HepG2 (cell line): ENCODE results near the gene NDRG3. TPM values are rescaled to one million over a fixed set of nuclear protein-coding genes. Genes with fewer than 3 reads are reported as not detected.
A peak's percentile ranks its signal among the peaks of the same experiment; 100 is the strongest.

Experiments used
- ARHGAP35 ChIP-seq: sonication (generic); formaldehyde crosslinking; IDR thresholded peaks from 2 replicates; pipeline ENCODE4 v1.9.0; 2022; ENCODE audit warnings: mild to moderate bottlenecking, inconsistent platforms, moderate library complexity, missing genetic modification reagents, borderline replicate concordance
- CCDC6 ChIP-seq: sonication (generic); formaldehyde crosslinking; IDR thresholded peaks from 2 replicates; pipeline ENCODE4 v1.8.1; 2022; ENCODE audit warnings: mild to moderate bottlenecking, missing genetic modification reagents, moderate library complexity
- CEBPB ChIP-seq: IDR thresholded peaks from 2 replicates; pipeline ENCODE4 v1.6.1; 2011; ENCODE audit warnings: low read depth, low read length, improper control_type of control experiment, borderline replicate concordance
- FOXA3 ChIP-seq: IDR thresholded peaks from 2 replicates; pipeline ENCODE4 v1.6.1; 2016; ENCODE audit warnings: missing genetic modification reagents, missing compliant biosample characterization
- GZF1 ChIP-seq: sonication (generic); formaldehyde crosslinking; IDR thresholded peaks from 2 replicates; pipeline ENCODE4 v1.5.1; 2020; ENCODE audit warnings: mild to moderate bottlenecking, missing genetic modification reagents
- IKZF4 ChIP-seq: sonication (generic); formaldehyde crosslinking; IDR thresholded peaks from 2 replicates; pipeline ENCODE4 v1.5.1; 2020; ENCODE audit warnings: borderline replicate concordance, mild to moderate bottlenecking, low read depth, missing genetic modification reagents; ENCODE audit errors: not compliant biosample characterization
- IRF2 ChIP-seq: IDR thresholded peaks from 2 replicates; pipeline ENCODE4 v1.6.1; 2018; ENCODE audit warnings: missing genetic modification reagents, missing compliant biosample characterization
- JUNB ChIP-seq: sonication (generic); formaldehyde crosslinking; IDR thresholded peaks from 2 replicates; pipeline ENCODE4 v1.8.0; 2022; ENCODE audit warnings: missing genetic modification reagents, mild to moderate bottlenecking, borderline replicate concordance
- KDM5A ChIP-seq: fragments of 200-600 bp; sonication (generic); IDR thresholded peaks from 2 replicates; pipeline ENCODE4 v1.7.0; 2018; ENCODE audit warnings: antibody characterized with exemption, mild to moderate bottlenecking, low read length, borderline replicate concordance
- NFATC3 ChIP-seq: sonication (generic); formaldehyde crosslinking; IDR thresholded peaks from 2 replicates; pipeline ENCODE4 v1.5.1; 2020; ENCODE audit warnings: mild to moderate bottlenecking, missing genetic modification reagents
- RBM39 ChIP-seq: fragments of 200-400 bp; formaldehyde crosslinking; IDR thresholded peaks from one replicate; pipeline ENCODE4 v1.6.1; 2018; ENCODE audit warnings: antibody characterized with exemption, mild to moderate bottlenecking, low read depth, low read length; ENCODE audit not compliant: poor library complexity, severe bottlenecking
- RNF2 ChIP-seq: fragments of 450-650 bp; conservative IDR thresholded peaks from 2 replicates; pipeline ENCODE4 v1.6.1; 2016; ENCODE audit warnings: low read depth
- SMAD9 ChIP-seq: sonication (generic); formaldehyde crosslinking; IDR thresholded peaks from 2 replicates; pipeline ENCODE4 v1.5.1; 2020; ENCODE audit warnings: mild to moderate bottlenecking, missing genetic modification reagents
- ZNF12 ChIP-seq: sonication (generic); formaldehyde crosslinking; IDR thresholded peaks from 2 replicates; pipeline ENCODE4 v1.5.0; 2020; ENCODE audit warnings: missing genetic modification reagents
- ZNF24 ChIP-seq: fragments of 450-650 bp; IDR thresholded peaks from 2 replicates; pipeline ENCODE4 v1.6.1; 2017; ENCODE audit warnings: antibody characterized with exemption, mild to moderate bottlenecking
- ZNF260 ChIP-seq: sonication (generic); formaldehyde crosslinking; IDR thresholded peaks from 2 replicates; pipeline ENCODE4 v1.4.0; 2020; ENCODE audit warnings: missing genetic modification reagents, low read depth, mild to moderate bottlenecking, borderline replicate concordance
- ZNF343 ChIP-seq: sonication (generic); formaldehyde crosslinking; IDR thresholded peaks from 2 replicates; pipeline ENCODE4 v1.4.0; 2020; ENCODE audit warnings: mild to moderate bottlenecking, missing genetic modification reagents
- ZNF430 ChIP-seq: sonication (generic); formaldehyde crosslinking; IDR thresholded peaks from 2 replicates; pipeline ENCODE4 v1.9.0; 2021; ENCODE audit warnings: mild to moderate bottlenecking, missing genetic modification reagents
- ZNF441 ChIP-seq: sonication (generic); formaldehyde crosslinking; IDR thresholded peaks from 2 replicates; pipeline ENCODE4 v1.7.0; 2021; ENCODE audit warnings: missing genetic modification reagents, borderline replicate concordance
- ZNF879 ChIP-seq: sonication (generic); formaldehyde crosslinking; IDR thresholded peaks from 2 replicates; pipeline ENCODE4 v1.8.1; 2023; ENCODE audit warnings: missing genetic modification reagents
- polyA plus RNA-seq, 8 experiments: library from polyadenylated mRNA; depleted of rRNA in 3 of 8; stranded (reverse) in 7 of 8; unstranded in 1 of 8; fragments of >200 nt; fragmentation: Illumina TruSeq in 4 of 8; extraction: Trizol in 4 of 8; gene quantifications; 2 replicates each; pipeline versions ENCODE4 v1.2.1 to v1.2.3, GENCODE V29; 2011 to 2016; ENCODE audit warnings: low read depth in 4 of 8, missing spikeins in 1 of 8, mixed read lengths in 1 of 8; ENCODE audit not compliant: insufficient read depth in 1 of 8
- total RNA-seq, 5 experiments: library from RNA; depleted of rRNA; stranded (reverse); fragments of >200 nt; fragmentation: Illumina TruSeq; extraction: Trizol; gene quantifications; 2 replicates each; pipeline ENCODE4 v1.2.3, GENCODE V29; 2016; ENCODE audit warnings: low read depth in 1 of 5
- TF ChIP-seq, protein P1 (sequence below): sonication (generic); formaldehyde crosslinking; IDR thresholded peaks from 2 replicates; pipeline ENCODE4 v1.8.1; 2023; ENCODE audit warnings: missing genetic modification reagents, inconsistent platforms, borderline replicate concordance
- TF ChIP-seq, protein P2 (sequence below): sonication (generic); formaldehyde crosslinking; IDR thresholded peaks from 2 replicates; pipeline ENCODE4 v1.4.0; 2020; ENCODE audit warnings: missing genetic modification reagents, borderline replicate concordance
- TF ChIP-seq, protein P3 (sequence below): conservative IDR thresholded peaks from 2 replicates; pipeline ENCODE4 v1.6.1; 2018; ENCODE audit warnings: missing genetic modification reagents
- TF ChIP-seq, protein P4 (sequence below): sonication (generic); formaldehyde crosslinking; IDR thresholded peaks from 2 replicates; pipeline ENCODE4 v1.5.0; 2020; ENCODE audit warnings: missing genetic modification reagents
- TF ChIP-seq, protein P5 (sequence below): sonication (generic); formaldehyde crosslinking; IDR thresholded peaks from 2 replicates; pipeline ENCODE4 v1.5.1; 2020; ENCODE audit warnings: missing genetic modification reagents, mild to moderate bottlenecking, borderline replicate concordance

Gene NDRG3
- total and polyA plus RNA-seq, 2 of the 13 experiments (the other 11 are each of a cell fraction or from before 2014, with no cell fraction given), result 36.0 to 40.5 TPM

DNA sequence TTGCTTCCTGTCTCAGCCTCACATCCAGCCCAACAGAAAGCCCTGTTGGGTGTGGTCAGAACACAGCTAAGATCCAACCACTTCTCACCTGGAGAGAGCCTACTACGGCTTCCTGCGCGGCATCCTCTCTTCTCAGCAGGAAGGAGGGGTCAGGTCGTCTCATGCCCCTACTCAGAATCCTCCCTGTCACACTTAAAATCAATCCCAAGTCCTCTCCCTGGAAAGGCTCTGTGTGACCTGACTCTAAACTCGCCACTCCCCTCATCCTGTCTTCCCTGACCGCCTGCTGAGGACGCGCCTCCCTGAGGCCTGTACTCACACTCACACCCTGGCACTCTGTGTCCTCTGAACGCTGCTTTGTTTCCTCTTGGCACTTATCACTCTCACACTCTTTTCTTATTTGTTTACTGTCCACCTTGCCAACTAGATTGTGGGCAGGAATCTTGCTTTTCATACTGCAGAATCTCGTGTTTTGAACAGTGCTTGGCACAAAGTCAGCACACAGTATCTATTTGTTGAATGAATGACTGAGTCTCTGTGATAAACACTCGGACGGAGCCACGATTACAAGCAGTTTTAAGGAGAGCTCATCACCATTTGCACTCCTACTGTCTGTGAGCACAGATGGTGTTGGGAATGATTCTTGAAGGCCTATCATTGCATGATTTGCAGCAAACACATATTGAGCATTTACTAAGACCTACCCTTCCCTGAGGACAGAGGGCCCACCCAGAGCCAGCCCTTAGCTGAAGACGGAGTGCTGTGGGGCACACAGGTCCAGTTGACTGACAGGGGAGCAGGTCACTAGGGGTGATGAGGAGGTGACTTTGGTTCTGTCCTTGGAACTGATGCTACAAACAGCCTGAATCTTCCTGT lies 121.6 kb downstream of the NDRG3 start (continued):
- TF ChIP-seq, protein P1, sequence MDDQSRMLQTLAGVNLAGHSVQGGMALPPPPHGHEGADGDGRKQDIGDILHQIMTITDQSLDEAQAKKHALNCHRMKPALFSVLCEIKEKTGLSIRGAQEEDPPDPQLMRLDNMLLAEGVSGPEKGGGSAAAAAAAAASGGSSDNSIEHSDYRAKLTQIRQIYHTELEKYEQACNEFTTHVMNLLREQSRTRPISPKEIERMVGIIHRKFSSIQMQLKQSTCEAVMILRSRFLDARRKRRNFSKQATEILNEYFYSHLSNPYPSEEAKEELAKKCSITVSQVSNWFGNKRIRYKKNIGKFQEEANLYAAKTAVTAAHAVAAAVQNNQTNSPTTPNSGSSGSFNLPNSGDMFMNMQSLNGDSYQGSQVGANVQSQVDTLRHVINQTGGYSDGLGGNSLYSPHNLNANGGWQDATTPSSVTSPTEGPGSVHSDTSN (CRISPR knock-in tag), result no peak
- TF ChIP-seq ZNF24, result no peak
- TF ChIP-seq, protein P2, sequence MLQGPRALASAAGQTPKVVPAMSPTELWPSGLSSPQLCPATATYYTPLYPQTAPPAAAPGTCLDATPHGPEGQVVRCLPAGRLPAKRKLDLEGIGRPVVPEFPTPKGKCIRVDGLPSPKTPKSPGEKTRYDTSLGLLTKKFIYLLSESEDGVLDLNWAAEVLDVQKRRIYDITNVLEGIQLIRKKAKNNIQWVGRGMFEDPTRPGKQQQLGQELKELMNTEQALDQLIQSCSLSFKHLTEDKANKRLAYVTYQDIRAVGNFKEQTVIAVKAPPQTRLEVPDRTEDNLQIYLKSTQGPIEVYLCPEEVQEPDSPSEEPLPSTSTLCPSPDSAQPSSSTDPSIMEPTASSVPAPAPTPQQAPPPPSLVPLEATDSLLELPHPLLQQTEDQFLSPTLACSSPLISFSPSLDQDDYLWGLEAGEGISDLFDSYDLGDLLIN (CRISPR knock-in tag), result no peak
- TF ChIP-seq GZF1, result no peak
- no peak for TF ChIP-seq ZNF430 (CRISPR knock-in tag)
- TF ChIP-seq IRF2, result no peak
- no peak for TF ChIP-seq NFATC3 (CRISPR knock-in tag)
- no peak for TF ChIP-seq ZNF343
- TF ChIP-seq RBM39, result no peak
- TF ChIP-seq ZNF12, result 0 out of 2 replicates have a peak, but pooled peaks have one; percentile 50
- TF ChIP-seq CCDC6, result no peak
- TF ChIP-seq CEBPB, result no peak
- no peak for TF ChIP-seq SMAD9 (CRISPR knock-in tag)
- no peak for TF ChIP-seq JUNB (CRISPR knock-in tag)
- TF ChIP-seq ARHGAP35 (CRISPR knock-in tag), result no peak
- TF ChIP-seq RNF2, result no peak
- TF ChIP-seq KDM5A, result no peak
- no peak for TF ChIP-seq FOXA3 (CRISPR knock-in tag)
- TF ChIP-seq, protein P3, sequence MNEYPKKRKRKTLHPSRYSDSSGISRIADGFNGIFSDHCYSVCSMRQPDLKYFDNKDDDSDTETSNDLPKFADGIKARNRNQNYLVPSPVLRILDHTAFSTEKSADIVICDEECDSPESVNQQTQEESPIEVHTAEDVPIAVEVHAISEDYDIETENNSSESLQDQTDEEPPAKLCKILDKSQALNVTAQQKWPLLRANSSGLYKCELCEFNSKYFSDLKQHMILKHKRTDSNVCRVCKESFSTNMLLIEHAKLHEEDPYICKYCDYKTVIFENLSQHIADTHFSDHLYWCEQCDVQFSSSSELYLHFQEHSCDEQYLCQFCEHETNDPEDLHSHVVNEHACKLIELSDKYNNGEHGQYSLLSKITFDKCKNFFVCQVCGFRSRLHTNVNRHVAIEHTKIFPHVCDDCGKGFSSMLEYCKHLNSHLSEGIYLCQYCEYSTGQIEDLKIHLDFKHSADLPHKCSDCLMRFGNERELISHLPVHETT (CRISPR knock-in tag), result no peak
- TF ChIP-seq, protein P4, sequence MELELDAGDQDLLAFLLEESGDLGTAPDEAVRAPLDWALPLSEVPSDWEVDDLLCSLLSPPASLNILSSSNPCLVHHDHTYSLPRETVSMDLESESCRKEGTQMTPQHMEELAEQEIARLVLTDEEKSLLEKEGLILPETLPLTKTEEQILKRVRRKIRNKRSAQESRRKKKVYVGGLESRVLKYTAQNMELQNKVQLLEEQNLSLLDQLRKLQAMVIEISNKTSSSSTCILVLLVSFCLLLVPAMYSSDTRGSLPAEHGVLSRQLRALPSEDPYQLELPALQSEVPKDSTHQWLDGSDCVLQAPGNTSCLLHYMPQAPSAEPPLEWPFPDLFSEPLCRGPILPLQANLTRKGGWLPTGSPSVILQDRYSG, result no peak
- TF ChIP-seq ZNF260, result no peak
- no peak for TF ChIP-seq IKZF4 (CRISPR knock-in tag)
- TF ChIP-seq ZNF879 (CRISPR knock-in tag), result no peak
- TF ChIP-seq, protein P5, sequence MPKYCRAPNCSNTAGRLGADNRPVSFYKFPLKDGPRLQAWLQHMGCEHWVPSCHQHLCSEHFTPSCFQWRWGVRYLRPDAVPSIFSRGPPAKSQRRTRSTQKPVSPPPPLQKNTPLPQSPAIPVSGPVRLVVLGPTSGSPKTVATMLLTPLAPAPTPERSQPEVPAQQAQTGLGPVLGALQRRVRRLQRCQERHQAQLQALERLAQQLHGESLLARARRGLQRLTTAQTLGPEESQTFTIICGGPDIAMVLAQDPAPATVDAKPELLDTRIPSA (CRISPR knock-in tag), result no peak
- TF ChIP-seq ZNF441 (CRISPR knock-in tag), result 0 out of 2 replicates have a peak, but pooled peaks have one; percentile 4
